Measurements from ENCODE around the gene SLC4A2. TPM values are rescaled to one million over a fixed set of nuclear protein-coding genes. Genes with fewer than 3 reads are reported as not detected.

SLC4A2 gene
- 100 to 1,000 TPM; 103 to 106 TPM for total RNA-seq

GRCh38 chr7:151059367-151060112, at the start of gene SLC4A2:
TSS of gene SLC4A2 (plus strand) at chr7:151059589. CDS start at chr7:151061988, 2,399 bp downstream.

GRCh38 chr7:151024435-151025056, 34.8 kb upstream of the SLC4A2 start, which contains the start of gene ATG9B:
TSS of gene ATG9B (minus strand) at chr7:151024494. CDS start at chr7:151024423, 71 bp downstream.

GRCh38 chr7:151028131-151028947, 31.1 kb upstream of the SLC4A2 start, which contains the start of gene ABCB8:
TSS of gene ABCB8 (plus strand) at chr7:151028450. CDS start at chr7:151028516, 66 bp downstream.

DNA sequence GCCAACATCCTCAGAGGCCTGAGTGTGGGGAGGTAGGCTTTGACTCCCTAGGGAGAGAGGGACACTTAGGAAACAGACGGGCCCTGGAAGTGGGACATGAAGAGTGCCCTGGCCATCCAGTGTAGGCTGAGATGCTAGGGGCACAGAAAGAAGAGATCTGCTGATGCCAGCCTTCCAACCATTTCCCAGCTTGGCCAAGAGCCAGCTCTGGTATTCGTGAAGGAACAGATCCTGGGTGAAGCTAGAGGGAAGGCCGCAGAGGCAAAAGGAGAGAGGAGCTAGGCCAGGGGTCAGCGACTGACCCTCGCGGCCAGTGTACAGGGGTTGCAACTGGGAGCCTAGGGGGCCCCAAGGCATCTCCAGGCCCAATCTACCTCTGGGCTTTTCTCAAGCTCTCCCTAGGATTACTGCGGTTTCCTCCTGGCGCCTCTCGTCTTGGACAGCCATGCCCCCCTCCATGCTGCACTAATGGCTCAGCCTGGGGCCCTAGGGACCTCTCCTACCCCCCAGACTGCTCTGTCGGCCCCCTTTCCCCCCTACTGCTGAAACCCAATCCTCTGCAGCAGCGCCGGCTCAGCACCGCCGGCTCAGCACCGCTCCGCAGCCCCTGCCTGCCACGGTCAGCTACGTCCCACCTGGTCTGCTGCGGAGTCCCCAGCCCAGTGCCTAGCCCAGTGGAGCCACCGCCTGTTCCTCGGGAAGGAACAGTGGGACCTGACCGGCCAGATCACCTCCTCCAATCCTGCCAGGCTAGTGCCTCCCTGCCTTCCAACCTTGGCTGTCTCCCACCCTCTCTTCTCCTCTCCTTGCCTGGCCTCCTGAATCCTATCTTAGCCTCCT, 11.2 kb upstream of the SLC4A2 start, which contains the start of gene ASIC3:
Gene ASIC3, plus strand, starts transcription at position 556 of the 840 bp plus-strand sequence. CDS start 355 bp downstream, outside the sequence.

GRCh38 chr7:151057506-151057988, 1.8 kb upstream of the SLC4A2 start, which contains the start of gene CDK5:
TSS of gene CDK5 (minus strand) at chr7:151057897. CDS start at chr7:151057848, 49 bp downstream.

DNA sequence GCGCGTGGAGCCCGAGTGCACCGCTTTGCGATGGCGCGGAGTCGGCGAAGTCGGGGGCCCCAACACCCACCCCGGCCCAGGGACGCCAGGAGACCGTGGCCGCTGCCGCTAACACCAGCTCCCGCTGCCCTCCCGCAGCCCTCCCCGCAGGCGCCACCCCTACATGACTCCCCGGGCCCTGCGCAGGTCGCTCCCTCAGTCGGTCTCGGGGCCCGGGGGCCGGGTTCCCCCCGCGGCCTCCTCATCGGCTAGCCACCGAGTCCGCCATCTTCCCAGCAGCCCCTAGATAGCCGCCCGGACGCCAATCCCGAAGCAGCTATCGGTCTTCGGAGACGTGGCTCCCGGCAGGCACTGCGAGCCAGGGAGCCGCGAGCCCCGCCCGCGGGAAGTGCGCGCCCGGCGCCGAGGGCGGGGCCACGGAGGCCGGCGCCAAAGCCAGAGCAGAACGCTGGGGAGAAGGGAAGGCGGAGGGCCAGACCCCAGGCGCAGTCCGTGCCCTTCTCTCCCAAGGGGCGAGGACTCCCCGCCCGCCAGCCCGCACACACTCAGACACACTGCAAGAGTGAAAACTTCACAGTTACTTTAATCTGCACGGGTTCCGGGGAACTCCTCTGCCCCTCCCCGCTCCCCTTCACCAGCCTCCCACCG, 21.3 kb downstream of the SLC4A2 start, which contains the start of gene FASTK:
Gene FASTK, minus strand, starts transcription at position 288 of the 648 bp plus-strand sequence. Its CDS starts 43 bp downstream, at position 245.

GRCh38 chr7:151083071-151083823, 23.9 kb downstream of the SLC4A2 start, which contains the start of gene TMUB1:
TSS of gene TMUB1 (minus strand) at chr7:151083493. CDS start at chr7:151082563, 930 bp downstream.

DNA sequence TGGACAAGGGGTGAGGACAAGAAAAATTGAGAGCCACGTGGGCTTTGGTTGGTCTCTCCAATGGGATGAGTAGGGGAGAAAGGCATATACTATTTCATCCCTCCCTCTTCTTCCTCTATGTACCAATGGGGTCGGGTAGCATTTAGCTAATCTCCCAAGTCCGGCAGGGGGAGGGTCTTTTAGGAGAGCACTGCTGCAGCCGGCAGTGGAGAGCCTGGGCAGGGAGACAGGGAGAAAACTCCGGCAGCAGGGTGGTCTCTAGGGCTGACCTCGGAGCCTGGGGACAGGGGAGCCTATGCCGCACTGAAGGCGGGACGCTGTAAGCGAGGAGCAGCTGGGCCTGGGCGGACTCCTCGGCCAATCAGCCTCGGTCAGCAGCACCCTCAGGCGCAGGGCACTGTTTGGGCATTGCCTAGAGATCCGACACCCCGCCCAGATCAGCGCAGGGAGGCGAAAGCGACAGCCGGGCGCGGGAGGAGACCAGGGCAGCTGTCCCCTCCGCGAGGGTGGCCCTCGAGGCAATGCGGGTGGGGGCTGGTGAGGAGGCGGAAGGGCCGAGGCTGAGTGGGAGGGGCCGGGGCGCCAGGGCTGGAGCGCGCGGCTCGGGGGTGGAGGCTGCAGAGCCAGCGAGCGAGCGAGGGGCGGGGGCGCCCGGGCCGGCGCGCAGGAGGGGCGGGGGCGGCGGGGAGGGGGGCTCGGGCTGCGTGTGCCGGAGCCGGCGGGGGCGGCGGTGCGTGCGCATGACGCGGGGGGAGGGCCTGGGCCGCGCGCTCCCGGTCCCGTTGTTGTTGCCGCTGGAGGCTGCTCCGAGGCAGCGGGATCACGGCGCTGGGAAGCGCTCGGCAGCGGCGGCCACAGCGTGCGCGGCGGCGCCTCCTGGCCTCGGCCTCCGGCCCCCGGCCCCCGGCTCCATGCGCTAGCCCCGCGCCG, 26.6 kb downstream of the SLC4A2 start, which contains the start of gene AGAP3:
Gene AGAP3, plus strand, starts transcription at position 785 of the 930 bp plus-strand sequence. CDS start 267 bp downstream, outside the sequence.

Other genes with a start within 250 kb of the SLC4A2 start
- not detected for gene AOC1, start 207.1 kb upstream of the SLC4A2 start, total RNA-seq
- under 1 TPM; 0.73 to 0.75 TPM for gene KCNH2, start 81.3 kb upstream of the SLC4A2 start, total RNA-seq
- 10 to 100 TPM; 31.9 to 38.1 TPM for gene NOS3, start 68.6 kb upstream of the SLC4A2 start, total RNA-seq
- 10 to 100 TPM; 14.4 to 15.7 TPM for gene ATG9B, start 35.1 kb upstream of the SLC4A2 start, total RNA-seq
- 10 to 100 TPM; 56.1 to 57.4 TPM for gene ABCB8, start 31.1 kb upstream of the SLC4A2 start, total RNA-seq
- 1 to 10 TPM; 3.7 to 5.3 TPM for gene ASIC3, start 11.1 kb upstream of the SLC4A2 start, total RNA-seq
- 10 to 100 TPM; 17.5 to 19.8 TPM for gene CDK5, start 1.7 kb upstream of the SLC4A2 start, total RNA-seq
- 10 to 100 TPM; 73.5 to 81.0 TPM for gene FASTK, start 21.2 kb downstream of the SLC4A2 start, total RNA-seq
- 10 to 100 TPM; 63.6 to 71.8 TPM for gene TMUB1, start 23.9 kb downstream of the SLC4A2 start, total RNA-seq
- gene AGAP3, start 26.9 kb downstream of the SLC4A2 start, total RNA-seq: 10 to 100 TPM; 23.4 to 23.9 TPM
- not detected for gene GBX1, start 108.1 kb downstream of the SLC4A2 start, total RNA-seq
- gene ASB10, start 127.7 kb downstream of the SLC4A2 start, total RNA-seq: not detected
- gene H2BK1, start 150.9 kb downstream of the SLC4A2 start, total RNA-seq: under 1 TPM in 1 of 2 experiments, not detected in 1; 0.88 TPM
- gene ABCF2, start 167.6 kb downstream of the SLC4A2 start, total RNA-seq: 10 to 100 TPM; 25.1 TPM
- gene CHPF2, start 172.9 kb downstream of the SLC4A2 start, total RNA-seq: 10 to 100 TPM; 41.0 to 43.6 TPM
- gene SMARCD3, start 189.1 kb downstream of the SLC4A2 start, total RNA-seq: 1 to 10 TPM; 2.3 to 2.4 TPM